Muscle layer of duodenum (tissue), 2 donors: ENCODE measurements around the gene TEAD1.

Experiments used
- H3K27ac ChIP-seq: one replicate; pipeline ENCODE4 v1.7.0; 2013; ENCODE audit warnings: mild to moderate bottlenecking, low read length
- H3K27me3 ChIP-seq: one replicate; pipeline ENCODE4 v1.7.0; 2013; ENCODE audit warnings: low read depth, mild to moderate bottlenecking, control low read depth, low read length
- H3K36me3 ChIP-seq, 2 donors: one replicate each; pipeline ENCODE4 v1.7.0; 2013; ENCODE audit warnings: low read length in 2 of 2, control low read depth in 1 of 2, mild to moderate bottlenecking in 1 of 2; ENCODE audit not compliant: insufficient read depth in 2 of 2, control insufficient read depth in 1 of 2
- H3K4me1 ChIP-seq, 2 donors: one replicate each; pipeline ENCODE4 v1.7.0; 2013; ENCODE audit warnings: low read length in 2 of 2, mild to moderate bottlenecking in 2 of 2, control low read depth in 1 of 2, moderate library complexity in 1 of 2; ENCODE audit not compliant: insufficient read depth in 2 of 2, control insufficient read depth in 1 of 2
- H3K4me3 ChIP-seq, 2 donors: one replicate each; pipeline ENCODE4 v1.7.0; 2013; ENCODE audit warnings: low read length in 2 of 2, low read depth in 1 of 2, mild to moderate bottlenecking in 1 of 2
- H3K9me3 ChIP-seq, 2 donors: one replicate each; pipeline ENCODE4 v1.7.0; 2013; ENCODE audit warnings: low read length in 2 of 2, control low read depth in 1 of 2, mild to moderate bottlenecking in 1 of 2; ENCODE audit not compliant: control insufficient read depth in 1 of 2
- donor health status: healthy.

Gene TEAD1

GRCh38 chr11:12715941-12716340 lies 41.7 kb downstream of the TEAD1 start:
- Histone ChIP-seq H3K27me3 (no peaks in the 10 kb centered on the region), H3K9me3 (no peaks in the 10 kb centered on the region), H3K4me1 (peaks cover 0 to 14% of the 10 kb centered on the region in 2 donors), H3K4me3 (no peak overlapping the region), H3K27ac (no peak overlapping the region), H3K36me3 (no peaks in the 10 kb centered on the region)

GRCh38 chr11:12716816-12717215 lies 42.6 kb downstream of the TEAD1 start:
- Histone ChIP-seq H3K9me3 (no peaks in the 10 kb centered on the region), H3K4me1 (peaks cover 0 to 18% of the 10 kb centered on the region in 2 donors), H3K36me3 (no peaks in the 10 kb centered on the region), H3K27me3 (no peaks in the 10 kb centered on the region), H3K27ac (no peak overlapping the region), H3K4me3 (no peak overlapping the region)

GRCh38 chr11:12717851-12718291 lies 43.6 kb downstream of the TEAD1 start:
- Histone ChIP-seq H3K4me1 (peaks cover 0 to 18% of the 10 kb centered on the region in 2 donors), H3K27me3 (no peaks in the 10 kb centered on the region)

GRCh38 chr11:12719221-12719620 lies 45.0 kb downstream of the TEAD1 start:
- peaks cover 0 to 26% of the 10 kb centered on the region in 2 donors for H3K4me1 ChIP-seq
- no peak overlapping the region for H3K27ac ChIP-seq
- no peaks in the 10 kb centered on the region for H3K36me3 ChIP-seq
- no peak overlapping the region for H3K4me3 ChIP-seq
- no peaks in the 10 kb centered on the region for H3K9me3 ChIP-seq
- no peaks in the 10 kb centered on the region for H3K27me3 ChIP-seq

More at GRCh38 chr11:12717851-12718291, 43.6 kb downstream of the TEAD1 start:
- no peak overlapping the region for H3K27ac ChIP-seq
- no peak overlapping the region for H3K4me3 ChIP-seq
- H3K9me3 ChIP-seq = no peaks in the 10 kb centered on the region
- H3K36me3 ChIP-seq = no peaks in the 10 kb centered on the region

- no peak overlapping the region for H3K4me3 ChIP-seq
- H3K36me3 ChIP-seq = no peaks in the 10 kb centered on the region
- no peak overlapping the region for H3K27ac ChIP-seq
- no peaks in the 10 kb centered on the region for H3K9me3 ChIP-seq
- H3K27me3 ChIP-seq = no peaks in the 10 kb centered on the region
- H3K4me1 ChIP-seq = peaks cover 6 to 20% of the 10 kb centered on the region in 2 donors
Observed at GRCh38 chr11:12721816-12722604, 47.8 kb downstream of the TEAD1 start.

- Histone ChIP-seq H3K27ac (peak overlapping the region; percentile 70), H3K9me3 (no peaks in the 10 kb centered on the region), H3K36me3 (no peaks in the 10 kb centered on the region), H3K4me3 (peak overlapping the region in 1 of 2 donors; percentile 27), H3K27me3 (no peaks in the 10 kb centered on the region), H3K4me1 (peaks cover 6 to 22% of the 10 kb centered on the region in 2 donors)
Observed at GRCh38 chr11:12723421-12724300, 49.4 kb downstream of the TEAD1 start.

GRCh38 chr11:12724301-12725054 lies 50.3 kb downstream of the TEAD1 start:
- no peaks in the 10 kb centered on the region for H3K36me3 ChIP-seq
- no peaks in the 10 kb centered on the region for H3K27me3 ChIP-seq
- H3K27ac ChIP-seq = peak overlapping the region; percentile 70
- H3K4me3 ChIP-seq = peak overlapping the region in 1 of 2 donors; percentile 27
- no peaks in the 10 kb centered on the region for H3K9me3 ChIP-seq
- peaks cover 6 to 30% of the 10 kb centered on the region in 2 donors for H3K4me1 ChIP-seq

DNA sequence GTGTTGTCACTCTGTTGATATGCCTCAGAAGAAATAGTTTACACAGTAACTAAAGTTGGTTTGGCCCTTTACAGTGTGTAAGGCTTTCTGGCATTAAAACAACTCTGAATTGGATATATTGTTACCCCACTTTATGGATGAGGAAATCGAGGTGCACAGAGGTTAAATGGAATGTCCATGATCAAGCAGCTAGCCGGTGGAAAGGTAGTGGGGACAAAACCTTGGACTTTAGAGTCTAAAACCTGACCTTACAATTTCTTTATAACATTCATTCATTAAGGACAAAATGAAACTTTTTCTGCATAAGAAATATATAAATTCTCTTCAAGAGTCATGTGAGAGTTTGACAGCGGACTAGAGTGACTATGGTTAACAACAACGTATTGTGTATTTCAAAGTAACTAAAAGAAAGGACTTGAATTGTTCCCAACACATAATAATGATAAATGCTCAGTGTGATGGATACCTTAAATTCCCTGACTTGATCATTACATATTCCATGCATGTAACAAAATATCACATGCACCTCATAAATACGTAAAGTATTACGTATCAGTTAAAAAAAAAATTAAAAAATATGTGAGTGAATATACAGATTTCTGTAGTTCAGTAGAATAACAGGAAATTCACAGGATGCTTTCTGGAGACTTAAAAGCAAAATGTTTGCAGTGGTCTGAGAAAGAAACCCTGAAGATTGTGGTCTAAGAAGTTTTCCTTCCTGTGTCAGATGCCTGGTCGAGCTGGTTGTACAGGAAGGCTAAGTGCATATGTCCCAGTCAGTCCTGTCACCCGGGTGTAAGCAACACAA lies 51.0 kb downstream of the TEAD1 start:
- Histone ChIP-seq H3K4me1 (peaks cover 6 to 35% of the 10 kb centered on the region in 2 donors), H3K27ac (peak overlapping the region; percentile 70)

GRCh38 chr11:12725863-12726682 lies 51.9 kb downstream of the TEAD1 start:
- H3K27ac ChIP-seq = no peak overlapping the region
- no peak overlapping the region for H3K4me3 ChIP-seq
- no peaks in the 10 kb centered on the region for H3K9me3 ChIP-seq
- peaks cover 6 to 33% of the 10 kb centered on the region in 2 donors for H3K4me1 ChIP-seq
- H3K27me3 ChIP-seq = no peaks in the 10 kb centered on the region
- H3K36me3 ChIP-seq = no peaks in the 10 kb centered on the region

More for the DNA sequence above, 51.0 kb downstream of the TEAD1 start:
- Histone ChIP-seq H3K36me3 (no peaks in the 10 kb centered on the region), H3K9me3 (no peaks in the 10 kb centered on the region), H3K27me3 (no peaks in the 10 kb centered on the region), H3K4me3 (no peak overlapping the region)
